Right lobe of liver (tissue), 4 donors: ENCODE results near the gene AMIGO1.

Source experiments
- CTCF ChIP-seq, 4 donors: fragments of 200-600 bp in 3 of 4; fragments of 450-650 bp in 1 of 4; IDR thresholded peaks; one replicate each; pipeline versions ENCODE4 v1.5.1 to v1.8.0; 2016 to 2022; ENCODE audit warnings: antibody characterized with exemption in 4 of 4, mild to moderate bottlenecking in 2 of 4
- POLR2A ChIP-seq: fragments of 450-650 bp; IDR thresholded peaks from one replicate; pipeline ENCODE4 v1.6.1; 2017; ENCODE audit warnings: antibody characterized with exemption, mild to moderate bottlenecking
- donor health status: DM: no; HTN: no; CAD: no.
- donor health status: DM: no; HTN: no; CAD: no.
- donor health status: DM: no; HTN: yes; CAD: no.

- no peak for TF ChIP-seq CTCF (IDR thresholded peaks at IDR 0.05)
- no peak for TF ChIP-seq POLR2A
Observed at GRCh38 chr1:109500941-109501381, 8.6 kb downstream of the AMIGO1 start.
